WTC11 (cell line): ENCODE results near the gene HDAC6. TPM values are rescaled to one million over a fixed set of nuclear protein-coding genes. Genes with fewer than 3 reads are reported as not detected.

ENCODE experiments used
- ATAC-seq: fragments of 200-7000 bp; cut with Tn5 transposase; 2 replicates; pipeline ENCODE4 v1.10.0; 2021; ENCODE audit warnings: mild to moderate bottlenecking, moderate library complexity
- CTCF ChIA-PET: fragments of 300-600 bp; sonication (Branson Sonifier 250); formaldehyde crosslinking; loops from one replicate; lab custom pipeline; 2021; ENCODE audit warnings: antibody characterized with exemption; lab: Charles Lee
- POLR2A ChIA-PET: fragments of 350-600 bp; sonication (Branson Sonifier 250); formaldehyde crosslinking; loops from one replicate; lab custom pipeline; 2021; ENCODE audit warnings: antibody characterized with exemption; lab: Charles Lee
- DNase-seq: peaks from one replicate; pipeline ENCODE4 v3.0.0; 2021; ENCODE audit warnings: low spot score
- H3K27ac Mint-ChIP-seq: 2 replicates; pipeline ENCODE4 v1.8.0; 2021; ENCODE audit warnings: mixed read lengths
- H3K27me3 Mint-ChIP-seq: 2 replicates; pipeline ENCODE4 v1.8.0; 2021; ENCODE audit warnings: low read depth, mild to moderate bottlenecking, moderate library complexity, mixed read lengths
- H3K36me3 Mint-ChIP-seq: 2 replicates; pipeline ENCODE4 v1.8.0; 2021; ENCODE audit warnings: mixed read lengths
- H3K4me1 Mint-ChIP-seq: 2 replicates; pipeline ENCODE4 v1.8.0; 2022; ENCODE audit warnings: mixed read lengths
- H3K4me3 Mint-ChIP-seq: 2 replicates; pipeline ENCODE4 v1.8.0; 2021; ENCODE audit warnings: mild to moderate bottlenecking, moderate library complexity, mixed read lengths
- H3K9me3 Mint-ChIP-seq: 2 replicates; pipeline ENCODE4 v1.8.0; 2021; ENCODE audit warnings: mixed read lengths
- AR ChIP-seq: fragments of 250-450 bp; sonication (Bioruptor Pico); IDR thresholded peaks from 2 replicates; pipeline ENCODE4 v1.9.0; 2021; ENCODE audit warnings: mild to moderate bottlenecking
- ARID4B ChIP-seq: sonication (generic); formaldehyde crosslinking; IDR thresholded peaks from 2 replicates; pipeline ENCODE4 v1.8.0; 2023; ENCODE audit warnings: missing genetic modification reagents, mild to moderate bottlenecking, borderline replicate concordance
- ATF1 ChIP-seq: sonication (generic); formaldehyde crosslinking; IDR thresholded peaks from 2 replicates; pipeline ENCODE4 v1.8.1; 2023; ENCODE audit warnings: mild to moderate bottlenecking, moderate library complexity, missing genetic modification reagents
- CTCF ChIP-seq: fragments of 200-600 bp; IDR thresholded peaks from 2 replicates; pipeline ENCODE4 v1.8.0; 2022; ENCODE audit warnings: antibody characterized with exemption
- FOXJ3 ChIP-seq: sonication (generic); formaldehyde crosslinking; IDR thresholded peaks from 2 replicates; pipeline ENCODE4 v1.9.0; 2021; ENCODE audit warnings: missing genetic modification reagents, mild to moderate bottlenecking, borderline replicate concordance
- HMGXB4 ChIP-seq: sonication (generic); formaldehyde crosslinking; IDR thresholded peaks from 2 replicates; pipeline ENCODE4 v1.8.1; 2023; ENCODE audit warnings: mild to moderate bottlenecking, moderate library complexity, missing genetic modification reagents
- IRF1 ChIP-seq: sonication (generic); formaldehyde crosslinking; IDR thresholded peaks from 2 replicates; pipeline ENCODE4 v1.8.0; 2023; ENCODE audit warnings: missing genetic modification reagents
- IRF2 ChIP-seq: sonication (generic); formaldehyde crosslinking; IDR thresholded peaks from 2 replicates; pipeline ENCODE4 v1.8.0; 2022; ENCODE audit warnings: low read depth, missing genetic modification reagents, borderline replicate concordance
- PREB ChIP-seq: sonication (generic); formaldehyde crosslinking; IDR thresholded peaks from 2 replicates; pipeline ENCODE4 v1.8.1; 2022; ENCODE audit warnings: mild to moderate bottlenecking, missing genetic modification reagents, moderate library complexity, borderline replicate concordance
- SOX15 ChIP-seq: fragments of 250-450 bp; sonication (Bioruptor Pico); IDR thresholded peaks from 2 replicates; pipeline ENCODE4 v1.9.0; 2021; ENCODE audit warnings: mild to moderate bottlenecking
- SP1 ChIP-seq: sonication (generic); formaldehyde crosslinking; conservative IDR thresholded peaks from 2 replicates; pipeline ENCODE4 v1.8.1; 2022; ENCODE audit warnings: missing genetic modification reagents
- USF1 ChIP-seq: sonication (generic); formaldehyde crosslinking; IDR thresholded peaks from 2 replicates; pipeline ENCODE4 v1.8.0; 2022; ENCODE audit warnings: mild to moderate bottlenecking, missing genetic modification reagents
- ZNF317 ChIP-seq: sonication (generic); formaldehyde crosslinking; IDR thresholded peaks from 2 replicates; pipeline ENCODE4 v1.8.1; 2023; ENCODE audit warnings: low read depth, mild to moderate bottlenecking, moderate library complexity, missing genetic modification reagents, borderline replicate concordance
- ZNF396 ChIP-seq: fragments of 250-450 bp; sonication (Bioruptor Pico); IDR thresholded peaks from 2 replicates; pipeline ENCODE4 v1.8.0; 2021; ENCODE audit warnings: mild to moderate bottlenecking, moderate library complexity, borderline replicate concordance
- total RNA-seq: library from RNA; stranded (reverse); gene quantifications from 3 replicates; pipeline ENCODE4 v1.2.3, GENCODE V29; 2021

HDAC6 gene
- total RNA-seq, 1 experiment from 2014 or later: 58.5 TPM

- no peaks in the 10 kb centered on the region for H3K4me1 Mint-ChIP-seq
- H3K9me3 Mint-ChIP-seq: no peaks in the 10 kb centered on the region
- no peaks in the 10 kb centered on the region for H3K27me3 Mint-ChIP-seq
- TF ChIP-seq ARID4B (CRISPR knock-in tag): no peak
- TF ChIP-seq USF1: no peak
- TF ChIP-seq SOX15 (CRISPR knock-in tag): no peak
- TF ChIP-seq ZNF317: no peak
- no peak for TF ChIP-seq ZNF396
- no peak for TF ChIP-seq AR (CRISPR knock-in tag)
- no peak for TF ChIP-seq IRF2 (CRISPR knock-in tag)
- no peak for TF ChIP-seq ATF1 (CRISPR knock-in tag)
- no peak for TF ChIP-seq CTCF
- no peak for TF ChIP-seq SP1 (CRISPR knock-in tag)
- no peak for TF ChIP-seq PREB (CRISPR knock-in tag)
- TF ChIP-seq IRF1 (CRISPR knock-in tag): no peak
- TF ChIP-seq FOXJ3 (CRISPR knock-in tag): no peak
- TF ChIP-seq HMGXB4 (CRISPR knock-in tag): no peak
- no peak overlapping the region for H3K27ac Mint-ChIP-seq
- no peak overlapping the region for H3K4me3 Mint-ChIP-seq
- H3K36me3 Mint-ChIP-seq: peaks cover 3% of the 10 kb centered on the region; the same call in 1 of the 2 replicates
- DNase-seq (no peak), ATAC-seq (no peak)
- POLR2A ChIA-PET: no interaction called here
- CTCF ChIA-PET: no interaction called here
These were observed 11.8 kb downstream of the HDAC6 start for GRCh38 chrX:48813644-48814043.
